ENCODE data around the gene IRF7.

Gene IRF7

GRCh38 chr11:607020-607780, 8.6 kb downstream of the IRF7 start:
- DNase-seq, result no peak

- DNase-seq, result no peak
Measured at GRCh38 chr11:606245-606644, 9.5 kb downstream of the IRF7 start.

- DNase-seq, result no peak
Measured at GRCh38 chr11:605286-606129, 10.2 kb downstream of the IRF7 start.

GRCh38 chr11:603154-603553, 12.6 kb downstream of the IRF7 start:
- DNase-seq, result no peak

- DNase-seq, result no peak
Measured at GRCh38 chr11:601573-602245, 14.0 kb downstream of the IRF7 start.

- DNase-seq, result no peak
Measured at GRCh38 chr11:598005-598680, 17.6 kb downstream of the IRF7 start.

- DNase-seq, result no peak
Measured at GRCh38 chr11:597166-597725, 18.5 kb downstream of the IRF7 start.

- DNase-seq, result no peak
Measured at GRCh38 chr11:596374-596773, 19.4 kb downstream of the IRF7 start.

GRCh38 chr11:595400-595799, 20.4 kb downstream of the IRF7 start:
- DNase-seq, result no peak

GRCh38 chr11:593347-593746, 22.4 kb downstream of the IRF7 start:
- DNase-seq, result no peak

GRCh38 chr11:592918-593317, 22.8 kb downstream of the IRF7 start:
- DNase-seq, result no peak

- no peak for DNase-seq
Measured at GRCh38 chr11:592501-592900, 23.2 kb downstream of the IRF7 start.

- no peak for DNase-seq
Measured at GRCh38 chr11:590997-591396, 24.8 kb downstream of the IRF7 start.

- no peak for DNase-seq
Measured at GRCh38 chr11:589798-590197, 26.0 kb downstream of the IRF7 start.

- peak; percentile 62 for DNase-seq
Measured at GRCh38 chr11:587978-588380, 27.8 kb downstream of the IRF7 start.

GRCh38 chr11:587546-587945, 28.2 kb downstream of the IRF7 start:
- no peak for DNase-seq

GRCh38 chr11:586376-587316, 29.1 kb downstream of the IRF7 start:
- DNase-seq, result no peak

GRCh38 chr11:584287-584686, 31.5 kb downstream of the IRF7 start:
- no peak for DNase-seq

- DNase-seq, result no peak
Measured at GRCh38 chr11:581752-582151, 34.0 kb downstream of the IRF7 start.

- no peak for DNase-seq
Measured at GRCh38 chr11:581342-581741, 34.4 kb downstream of the IRF7 start.

- no peak for DNase-seq
Measured at GRCh38 chr11:579830-580601, 35.7 kb downstream of the IRF7 start.
